ENCODE measurements around the gene PITPNM2. TPM values are rescaled to one million over a fixed set of nuclear protein-coding genes. Genes with fewer than 3 reads are reported as not detected.
A peak's percentile ranks its signal among the peaks of the same experiment; 100 is the strongest.

Gene PITPNM2
- total and polyA plus RNA-seq, 2 experiments from 2014 or later = 0.82 to 3.0 TPM

DNA sequence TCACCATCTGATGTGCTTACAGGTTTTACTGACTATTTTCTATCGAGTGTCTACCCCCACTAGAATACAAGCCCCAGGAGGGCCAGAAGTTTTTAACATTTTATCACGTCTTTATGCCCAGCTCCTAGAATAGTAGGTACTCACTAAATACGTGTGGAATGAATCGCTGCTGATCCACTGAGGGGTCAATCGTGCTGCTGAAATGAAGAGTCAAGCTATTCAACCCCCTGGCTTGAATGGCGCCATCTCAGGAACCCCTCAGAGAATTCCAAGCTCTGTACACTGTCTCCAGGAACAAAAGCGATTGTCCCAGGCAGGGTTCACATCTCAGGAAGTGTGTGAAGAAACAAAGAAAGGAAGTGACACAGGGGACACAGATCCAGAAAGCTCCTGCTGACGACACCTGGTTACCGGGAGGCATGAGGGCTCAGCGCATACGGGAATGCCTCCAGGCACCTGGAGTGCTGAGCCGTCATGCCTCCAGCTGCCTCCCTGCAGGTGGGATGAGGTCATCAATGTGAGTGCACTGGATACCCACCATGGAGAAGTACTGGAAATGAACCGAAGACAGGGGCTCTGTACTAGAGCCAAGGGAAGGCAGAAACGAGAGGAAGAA lies 45.6 kb downstream of the PITPNM2 start:
- Histone ChIP-seq H3K9me2 (ENCODE audit: insufficient read depth) (no peaks in the 10 kb centered on the region), H3K27ac (ENCODE audit: low read depth) (peak overlapping the region; percentile 85), H2AFZ (peak overlapping the region; percentile 3; the same call in 1 of the 2 replicates), H3K4me3 (no peak overlapping the region), H3K27me3 (ENCODE audit: insufficient read depth) (no peaks in the 10 kb centered on the region), H3F3A (replicated peaks; ENCODE audit: low read depth) (no peaks in the 10 kb centered on the region; the same call in 1 of the 2 replicates), H3K4me2 (peak overlapping the region; percentile 55; the same call in 1 of the 2 replicates), H3K79me2 (replicated peaks; ENCODE audit: insufficient read depth) (no peaks in the 10 kb centered on the region), H3K36me3 (ENCODE audit: insufficient read depth) (no peaks in the 10 kb centered on the region), H4K20me1 (replicated peaks; ENCODE audit: insufficient read depth) (no peaks in the 10 kb centered on the region), H3K4me1 (ENCODE audit: insufficient read depth) (peaks cover 52% of the 10 kb centered on the region)
- H3K9me3 Mint-ChIP-seq = no peaks in the 10 kb centered on the region
- ATAC-seq (peak; percentile 30), DNase-seq (ENCODE audit: low spot score) (peak; percentile 39)
- no peak overlapping the region for H3K4me3 Mint-ChIP-seq
- H3K27me3 Mint-ChIP-seq (ENCODE audit: insufficient read depth, low read depth, poor library complexity) = peaks cover 11% of the 10 kb centered on the region
- peak overlapping the region; percentile 27; the same call in 1 of the 2 replicates for H3K27ac Mint-ChIP-seq
- H3K36me3 Mint-ChIP-seq (ENCODE audit: low read depth) = no peaks in the 10 kb centered on the region; the same call in 2 of the 3 replicates
- peaks cover 57% of the 10 kb centered on the region for H3K4me1 Mint-ChIP-seq
- TF ChIP-seq STAT1 (IDR thresholded peaks at IDR 0.05; ENCODE audit: unreplicated experiment) = no peak
- TF ChIP-seq ETS1 (IDR thresholded peaks at IDR 0.05) = no peak
- no peak for TF ChIP-seq EZH2phosphoT487 (IDR thresholded peaks at IDR 0.05; ENCODE audit: unreplicated experiment)
- TF ChIP-seq JUNB (IDR thresholded peaks at IDR 0.05; ENCODE audit: unreplicated experiment) = no peak
- TF ChIP-seq ZNF331 (CRISPR knock-in tag; IDR thresholded peaks at IDR 0.05; ENCODE audit: low read depth) = no peak
- TF ChIP-seq ZNF114 (CRISPR knock-in tag; IDR thresholded peaks at IDR 0.05) = no peak
- TF ChIP-seq, protein P1, sequence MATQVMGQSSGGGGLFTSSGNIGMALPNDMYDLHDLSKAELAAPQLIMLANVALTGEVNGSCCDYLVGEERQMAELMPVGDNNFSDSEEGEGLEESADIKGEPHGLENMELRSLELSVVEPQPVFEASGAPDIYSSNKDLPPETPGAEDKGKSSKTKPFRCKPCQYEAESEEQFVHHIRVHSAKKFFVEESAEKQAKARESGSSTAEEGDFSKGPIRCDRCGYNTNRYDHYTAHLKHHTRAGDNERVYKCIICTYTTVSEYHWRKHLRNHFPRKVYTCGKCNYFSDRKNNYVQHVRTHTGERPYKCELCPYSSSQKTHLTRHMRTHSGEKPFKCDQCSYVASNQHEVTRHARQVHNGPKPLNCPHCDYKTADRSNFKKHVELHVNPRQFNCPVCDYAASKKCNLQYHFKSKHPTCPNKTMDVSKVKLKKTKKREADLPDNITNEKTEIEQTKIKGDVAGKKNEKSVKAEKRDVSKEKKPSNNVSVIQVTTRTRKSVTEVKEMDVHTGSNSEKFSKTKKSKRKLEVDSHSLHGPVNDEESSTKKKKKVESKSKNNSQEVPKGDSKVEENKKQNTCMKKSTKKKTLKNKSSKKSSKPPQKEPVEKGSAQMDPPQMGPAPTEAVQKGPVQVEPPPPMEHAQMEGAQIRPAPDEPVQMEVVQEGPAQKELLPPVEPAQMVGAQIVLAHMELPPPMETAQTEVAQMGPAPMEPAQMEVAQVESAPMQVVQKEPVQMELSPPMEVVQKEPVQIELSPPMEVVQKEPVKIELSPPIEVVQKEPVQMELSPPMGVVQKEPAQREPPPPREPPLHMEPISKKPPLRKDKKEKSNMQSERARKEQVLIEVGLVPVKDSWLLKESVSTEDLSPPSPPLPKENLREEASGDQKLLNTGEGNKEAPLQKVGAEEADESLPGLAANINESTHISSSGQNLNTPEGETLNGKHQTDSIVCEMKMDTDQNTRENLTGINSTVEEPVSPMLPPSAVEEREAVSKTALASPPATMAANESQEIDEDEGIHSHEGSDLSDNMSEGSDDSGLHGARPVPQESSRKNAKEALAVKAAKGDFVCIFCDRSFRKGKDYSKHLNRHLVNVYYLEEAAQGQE (IDR thresholded peaks at IDR 0.05; ENCODE audit: unreplicated experiment) = no peak
- TF ChIP-seq POLR2AphosphoS5 (IDR thresholded peaks at IDR 0.05; ENCODE audit: low read depth) = no peak
- TF ChIP-seq EZH2 (IDR thresholded peaks at IDR 0.05; ENCODE audit: low read depth, unreplicated experiment) = no peak
- no peak; the same call in 1 of the 2 replicates for TF ChIP-seq CREB1 (CRISPR knock-in tag; IDR thresholded peaks at IDR 0.05; ENCODE audit: low read depth)
- TF ChIP-seq, protein P2, sequence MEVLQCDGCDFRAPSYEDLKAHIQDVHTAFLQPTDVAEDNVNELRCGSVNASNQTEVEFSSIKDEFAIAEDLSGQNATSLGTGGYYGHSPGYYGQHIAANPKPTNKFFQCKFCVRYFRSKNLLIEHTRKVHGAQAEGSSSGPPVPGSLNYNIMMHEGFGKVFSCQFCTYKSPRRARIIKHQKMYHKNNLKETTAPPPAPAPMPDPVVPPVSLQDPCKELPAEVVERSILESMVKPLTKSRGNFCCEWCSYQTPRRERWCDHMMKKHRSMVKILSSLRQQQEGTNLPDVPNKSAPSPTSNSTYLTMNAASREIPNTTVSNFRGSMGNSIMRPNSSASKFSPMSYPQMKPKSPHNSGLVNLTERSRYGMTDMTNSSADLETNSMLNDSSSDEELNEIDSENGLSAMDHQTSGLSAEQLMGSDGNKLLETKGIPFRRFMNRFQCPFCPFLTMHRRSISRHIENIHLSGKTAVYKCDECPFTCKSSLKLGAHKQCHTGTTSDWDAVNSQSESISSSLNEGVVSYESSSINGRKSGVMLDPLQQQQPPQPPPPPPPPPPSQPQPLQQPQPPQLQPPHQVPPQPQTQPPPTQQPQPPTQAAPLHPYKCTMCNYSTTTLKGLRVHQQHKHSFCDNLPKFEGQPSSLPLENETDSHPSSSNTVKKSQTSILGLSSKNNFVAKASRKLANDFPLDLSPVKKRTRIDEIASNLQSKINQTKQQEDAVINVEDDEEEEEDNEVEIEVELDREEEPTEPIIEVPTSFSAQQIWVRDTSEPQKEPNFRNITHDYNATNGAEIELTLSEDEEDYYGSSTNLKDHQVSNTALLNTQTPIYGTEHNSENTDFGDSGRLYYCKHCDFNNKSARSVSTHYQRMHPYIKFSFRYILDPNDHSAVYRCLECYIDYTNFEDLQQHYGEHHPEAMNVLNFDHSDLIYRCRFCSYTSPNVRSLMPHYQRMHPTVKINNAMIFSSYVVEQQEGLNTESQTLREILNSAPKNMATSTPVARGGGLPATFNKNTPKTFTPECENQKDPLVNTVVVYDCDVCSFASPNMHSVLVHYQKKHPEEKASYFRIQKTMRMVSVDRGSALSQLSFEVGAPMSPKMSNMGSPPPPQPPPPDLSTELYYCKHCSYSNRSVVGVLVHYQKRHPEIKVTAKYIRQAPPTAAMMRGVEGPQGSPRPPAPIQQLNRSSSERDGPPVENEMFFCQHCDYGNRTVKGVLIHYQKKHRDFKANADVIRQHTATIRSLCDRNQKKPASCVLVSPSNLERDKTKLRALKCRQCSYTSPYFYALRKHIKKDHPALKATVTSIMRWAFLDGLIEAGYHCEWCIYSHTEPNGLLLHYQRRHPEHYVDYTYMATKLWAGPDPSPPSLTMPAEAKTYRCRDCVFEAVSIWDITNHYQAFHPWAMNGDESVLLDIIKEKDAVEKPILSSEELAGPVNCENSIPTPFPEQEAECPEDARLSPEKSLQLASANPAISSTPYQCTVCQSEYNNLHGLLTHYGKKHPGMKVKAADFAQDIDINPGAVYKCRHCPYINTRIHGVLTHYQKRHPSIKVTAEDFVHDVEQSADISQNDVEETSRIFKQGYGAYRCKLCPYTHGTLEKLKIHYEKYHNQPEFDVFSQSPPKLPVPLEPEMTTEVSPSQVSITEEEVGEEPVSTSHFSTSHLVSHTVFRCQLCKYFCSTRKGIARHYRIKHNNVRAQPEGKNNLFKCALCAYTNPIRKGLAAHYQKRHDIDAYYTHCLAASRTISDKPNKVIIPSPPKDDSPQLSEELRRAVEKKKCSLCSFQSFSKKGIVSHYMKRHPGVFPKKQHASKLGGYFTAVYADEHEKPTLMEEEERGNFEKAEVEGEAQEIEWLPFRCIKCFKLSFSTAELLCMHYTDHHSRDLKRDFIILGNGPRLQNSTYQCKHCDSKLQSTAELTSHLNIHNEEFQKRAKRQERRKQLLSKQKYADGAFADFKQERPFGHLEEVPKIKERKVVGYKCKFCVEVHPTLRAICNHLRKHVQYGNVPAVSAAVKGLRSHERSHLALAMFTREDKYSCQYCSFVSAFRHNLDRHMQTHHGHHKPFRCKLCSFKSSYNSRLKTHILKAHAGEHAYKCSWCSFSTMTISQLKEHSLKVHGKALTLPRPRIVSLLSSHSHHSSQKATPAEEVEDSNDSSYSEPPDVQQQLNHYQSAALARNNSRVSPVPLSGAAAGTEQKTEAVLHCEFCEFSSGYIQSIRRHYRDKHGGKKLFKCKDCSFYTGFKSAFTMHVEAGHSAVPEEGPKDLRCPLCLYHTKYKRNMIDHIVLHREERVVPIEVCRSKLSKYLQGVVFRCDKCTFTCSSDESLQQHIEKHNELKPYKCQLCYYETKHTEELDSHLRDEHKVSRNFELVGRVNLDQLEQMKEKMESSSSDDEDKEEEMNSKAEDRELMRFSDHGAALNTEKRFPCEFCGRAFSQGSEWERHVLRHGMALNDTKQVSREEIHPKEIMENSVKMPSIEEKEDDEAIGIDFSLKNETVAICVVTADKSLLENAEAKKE (CRISPR knock-in tag; IDR thresholded peaks at IDR 0.05) = no peak
- TF ChIP-seq NANOG (IDR thresholded peaks at IDR 0.05; ENCODE audit: borderline replicate concordance) = no peak
- TF ChIP-seq, protein P3, sequence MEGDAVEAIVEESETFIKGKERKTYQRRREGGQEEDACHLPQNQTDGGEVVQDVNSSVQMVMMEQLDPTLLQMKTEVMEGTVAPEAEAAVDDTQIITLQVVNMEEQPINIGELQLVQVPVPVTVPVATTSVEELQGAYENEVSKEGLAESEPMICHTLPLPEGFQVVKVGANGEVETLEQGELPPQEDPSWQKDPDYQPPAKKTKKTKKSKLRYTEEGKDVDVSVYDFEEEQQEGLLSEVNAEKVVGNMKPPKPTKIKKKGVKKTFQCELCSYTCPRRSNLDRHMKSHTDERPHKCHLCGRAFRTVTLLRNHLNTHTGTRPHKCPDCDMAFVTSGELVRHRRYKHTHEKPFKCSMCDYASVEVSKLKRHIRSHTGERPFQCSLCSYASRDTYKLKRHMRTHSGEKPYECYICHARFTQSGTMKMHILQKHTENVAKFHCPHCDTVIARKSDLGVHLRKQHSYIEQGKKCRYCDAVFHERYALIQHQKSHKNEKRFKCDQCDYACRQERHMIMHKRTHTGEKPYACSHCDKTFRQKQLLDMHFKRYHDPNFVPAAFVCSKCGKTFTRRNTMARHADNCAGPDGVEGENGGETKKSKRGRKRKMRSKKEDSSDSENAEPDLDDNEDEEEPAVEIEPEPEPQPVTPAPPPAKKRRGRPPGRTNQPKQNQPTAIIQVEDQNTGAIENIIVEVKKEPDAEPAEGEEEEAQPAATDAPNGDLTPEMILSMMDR (conservative IDR thresholded peaks at IDR 0.05; ENCODE audit: low read depth in 2 of 2) = no peak

Data from GM23338 (cell line).